Esophagus muscularis mucosa (tissue), 4 donors: ENCODE results near the gene CSNK1D. TPM values are rescaled to one million over a fixed set of nuclear protein-coding genes. Genes with fewer than 3 reads are reported as not detected.

Experiments used
- DNase-seq: peaks from one replicate; pipeline ENCODE4 v3.0.0-alpha.2; 2017; ENCODE audit errors: extremely low spot score
- H3K27ac ChIP-seq, 4 donors: fragments of 200-600 bp; sonication (generic); replicated peaks in 1 of 4; 1 replicate in 3 of 4; 2 replicates in 1 of 4; pipeline ENCODE4 v1.5.1; 2016 to 2019; ENCODE audit warnings: mild to moderate bottlenecking in 1 of 4
- H3K27me3 ChIP-seq, 4 donors: fragments of 200-600 bp; sonication (generic); one replicate each; pipeline versions ENCODE4 v1.5.1 to v1.6.0; 2016 to 2019
- H3K36me3 ChIP-seq, 4 donors: fragments of 200-600 bp; sonication (generic); one replicate each; pipeline ENCODE4 v1.5.1; 2016 to 2019
- H3K4me1 ChIP-seq, 4 donors: fragments of 200-600 bp; sonication (generic); one replicate each; pipeline ENCODE4 v1.5.1; 2016 to 2019
- H3K4me3 ChIP-seq, 4 donors: fragments of 200-600 bp; sonication (generic); 1 replicate in 2 of 4; 2 replicates in 2 of 4; pipeline ENCODE4 v1.5.1; 2016 to 2019; ENCODE audit warnings: mild to moderate bottlenecking in 4 of 4, moderate library complexity in 1 of 4
- H3K9me3 ChIP-seq, 4 donors: fragments of 200-600 bp; sonication (generic); 1 replicate in 3 of 4; 2 replicates in 1 of 4; pipeline ENCODE4 v1.5.1; 2016 to 2019
- EP300 ChIP-seq: sonication (generic); formaldehyde crosslinking; IDR thresholded peaks from one replicate; pipeline ENCODE4 v1.6.1; 2017; ENCODE audit warnings: antibody characterized with exemption
- POLR2A ChIP-seq: fragments of 450-650 bp; IDR thresholded peaks from one replicate; pipeline ENCODE4 v1.6.1; 2017; ENCODE audit warnings: antibody characterized with exemption, moderate library complexity, mild to moderate bottlenecking, low read depth
- POLR2AphosphoS5 ChIP-seq, 2 donors: sonication (generic); formaldehyde crosslinking; IDR thresholded peaks; one replicate each; pipeline ENCODE4 v1.6.1; 2017; ENCODE audit warnings: antibody characterized with exemption in 2 of 2
- WGBS: methylation state at CpG from one replicate; pipeline ENCODE4 v1.1.5; 2018; 5-methylcytosine and 5-hydroxymethylcytosine counted together
- intact Hi-C: fragments of 100-400 bp; cut with DNase I; formaldehyde crosslinking; loops from one replicate; pipeline ENCODE4 v1.15.1; 2023
- total RNA-seq, 4 donors: library from RNA; depleted of rRNA; stranded (reverse); fragments of >200 nt; gene quantifications; one replicate each; pipeline versions ENCODE4 v1.1.0 to v1.2.1, GENCODE V29; 2016
- TF ChIP-seq, protein P1 (sequence below), 3 experiments: fragments of 200-600 bp in 2 of 3; fragments of 450-650 bp in 1 of 3; sonication (generic) in 2 of 3; IDR thresholded peaks; one replicate each; pipeline ENCODE4 v1.5.1; 2017 to 2019; ENCODE audit warnings: antibody characterized with exemption in 3 of 3, mild to moderate bottlenecking in 2 of 3, moderate library complexity in 1 of 3

The CSNK1D gene
- total RNA-seq, 4 donors from 2014 or later: 47.2 to 65.5 (median 61.0) TPM

DNA sequence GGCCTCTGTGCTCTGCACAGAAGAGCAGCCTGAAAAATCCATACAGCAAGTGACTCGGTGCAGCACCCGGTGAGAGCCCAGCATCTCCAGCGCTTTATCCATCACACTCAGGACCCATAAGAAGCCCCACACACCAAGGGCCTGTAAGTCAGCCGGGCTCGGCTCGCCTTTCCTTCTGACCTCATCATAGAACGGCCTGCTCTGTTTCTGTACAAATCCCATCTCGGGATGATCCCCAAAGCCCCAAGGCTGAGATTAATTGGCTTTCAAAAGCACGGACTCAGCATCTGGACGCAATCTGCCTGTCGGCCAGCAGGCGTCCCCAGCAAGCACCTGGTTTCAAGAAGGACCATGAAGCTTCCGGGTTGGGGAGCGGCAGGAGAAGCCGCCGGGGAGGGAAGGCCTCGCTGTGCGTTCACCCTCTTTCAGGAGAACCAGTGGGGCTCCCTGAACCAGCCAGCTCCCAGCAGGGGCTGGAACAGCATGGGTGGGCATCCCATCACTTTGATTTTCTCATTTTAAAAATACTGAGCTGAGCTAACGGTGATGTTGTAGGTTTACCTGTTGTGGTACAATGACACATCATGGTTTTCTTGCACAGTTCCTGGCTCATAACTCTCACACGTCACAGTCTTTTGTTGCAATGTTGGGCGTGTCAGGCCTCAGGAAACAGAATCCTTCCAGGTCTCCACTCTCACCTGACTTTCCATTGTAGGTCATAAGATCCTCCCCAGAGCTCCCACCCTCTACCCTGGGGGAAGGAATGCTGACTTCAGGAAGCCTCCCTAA, 67.6 kb downstream of the CSNK1D start:
- peak overlapping the region; percentile 53 to 70 (median 62) for H3K27ac ChIP-seq
- H3K4me1 ChIP-seq: peaks cover 4 to 19% (median 15%) of the 10 kb centered on the region in 4 donors
- intact Hi-C loops: loop anchor here (1.0 kb wide), 1 partner anchor 115 kb away; no protein-coding TSS in a partner anchor
- TF ChIP-seq EP300 (no peak), POLR2AphosphoS5 (IDR thresholded peaks at IDR 0.05) (peak; percentile 78 to 79)
- TF ChIP-seq, protein P1, sequence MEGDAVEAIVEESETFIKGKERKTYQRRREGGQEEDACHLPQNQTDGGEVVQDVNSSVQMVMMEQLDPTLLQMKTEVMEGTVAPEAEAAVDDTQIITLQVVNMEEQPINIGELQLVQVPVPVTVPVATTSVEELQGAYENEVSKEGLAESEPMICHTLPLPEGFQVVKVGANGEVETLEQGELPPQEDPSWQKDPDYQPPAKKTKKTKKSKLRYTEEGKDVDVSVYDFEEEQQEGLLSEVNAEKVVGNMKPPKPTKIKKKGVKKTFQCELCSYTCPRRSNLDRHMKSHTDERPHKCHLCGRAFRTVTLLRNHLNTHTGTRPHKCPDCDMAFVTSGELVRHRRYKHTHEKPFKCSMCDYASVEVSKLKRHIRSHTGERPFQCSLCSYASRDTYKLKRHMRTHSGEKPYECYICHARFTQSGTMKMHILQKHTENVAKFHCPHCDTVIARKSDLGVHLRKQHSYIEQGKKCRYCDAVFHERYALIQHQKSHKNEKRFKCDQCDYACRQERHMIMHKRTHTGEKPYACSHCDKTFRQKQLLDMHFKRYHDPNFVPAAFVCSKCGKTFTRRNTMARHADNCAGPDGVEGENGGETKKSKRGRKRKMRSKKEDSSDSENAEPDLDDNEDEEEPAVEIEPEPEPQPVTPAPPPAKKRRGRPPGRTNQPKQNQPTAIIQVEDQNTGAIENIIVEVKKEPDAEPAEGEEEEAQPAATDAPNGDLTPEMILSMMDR (IDR thresholded peaks at IDR 0.05): peak; percentile 92 to 95 (median 95)
- no peaks in the 10 kb centered on the region for H3K9me3 ChIP-seq
- 25% methylated on average over 12 of the region's 21 CpGs for WGBS
- H3K36me3 ChIP-seq: peaks cover under 1 to 17% (median 6%) of the 10 kb centered on the region in 4 donors
- peak overlapping the region in 3 of 4 donors; percentile 11 to 16 (median 15) for H3K4me3 ChIP-seq
- DNase-seq: peak; percentile 94
- H3K27me3 ChIP-seq: no peaks in the 10 kb centered on the region

DNA sequence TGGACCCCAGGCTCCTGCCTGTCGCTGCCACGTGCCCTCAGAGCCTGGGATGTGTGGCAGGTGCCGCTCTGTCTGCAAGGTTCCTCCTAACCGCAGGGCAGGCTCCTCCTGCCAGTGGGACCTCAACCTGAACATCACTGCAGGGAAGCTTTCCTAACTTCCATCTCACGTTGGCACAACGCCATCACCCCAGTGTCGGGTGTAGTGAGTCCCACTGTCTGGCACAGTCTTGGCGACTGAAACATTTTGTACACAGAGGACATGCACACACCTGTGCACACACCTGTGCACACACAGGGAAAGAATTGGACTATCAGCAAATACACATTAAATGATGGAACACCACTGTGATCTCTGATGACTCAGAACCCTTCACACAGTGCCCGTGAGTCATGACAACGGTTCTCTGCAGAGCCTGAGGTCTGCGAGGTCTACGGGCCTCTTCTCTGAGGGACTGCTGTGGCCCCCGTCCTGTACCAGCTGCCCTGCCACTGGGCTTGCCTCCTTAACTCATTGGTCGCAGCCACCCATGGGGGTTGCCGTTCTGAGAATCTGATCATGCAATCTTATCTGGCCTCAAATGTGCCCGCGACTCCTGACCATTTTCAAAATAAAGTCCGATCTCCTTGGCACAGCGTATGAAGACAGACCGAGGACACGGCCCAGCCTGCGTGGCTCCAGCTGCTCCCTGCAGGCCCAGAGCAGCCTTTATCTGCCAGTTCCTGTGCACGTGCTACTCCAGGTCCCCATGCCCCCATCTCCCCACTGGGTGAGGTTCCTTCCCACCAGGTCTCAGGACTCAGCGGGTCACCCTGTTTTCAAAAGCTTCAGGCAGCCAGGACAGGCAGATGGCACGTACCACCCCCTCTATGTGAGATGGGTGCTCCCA, 68.4 kb downstream of the CSNK1D start:
- Histone ChIP-seq H3K36me3 (peaks cover 5 to 23% (median 12%) of the 10 kb centered on the region in 4 donors), H3K4me3 (no peak overlapping the region), H3K27me3 (no peaks in the 10 kb centered on the region), H3K9me3 (no peaks in the 10 kb centered on the region), H3K4me1 (peaks cover 4 to 18% (median 15%) of the 10 kb centered on the region in 4 donors), H3K27ac (peak overlapping the region in 3 of 4 donors; percentile 54 to 70 (median 69))
- TF ChIP-seq, protein P1 (IDR thresholded peaks at IDR 0.05): no peak
- TF ChIP-seq EP300 (no peak), POLR2A (no peak), POLR2AphosphoS5 (IDR thresholded peaks at IDR 0.05) (no peak)
- WGBS: 58% methylated on average over 25 of the region's 25 CpGs
- intact Hi-C loops: no loop called here
- no peak for DNase-seq

DNA sequence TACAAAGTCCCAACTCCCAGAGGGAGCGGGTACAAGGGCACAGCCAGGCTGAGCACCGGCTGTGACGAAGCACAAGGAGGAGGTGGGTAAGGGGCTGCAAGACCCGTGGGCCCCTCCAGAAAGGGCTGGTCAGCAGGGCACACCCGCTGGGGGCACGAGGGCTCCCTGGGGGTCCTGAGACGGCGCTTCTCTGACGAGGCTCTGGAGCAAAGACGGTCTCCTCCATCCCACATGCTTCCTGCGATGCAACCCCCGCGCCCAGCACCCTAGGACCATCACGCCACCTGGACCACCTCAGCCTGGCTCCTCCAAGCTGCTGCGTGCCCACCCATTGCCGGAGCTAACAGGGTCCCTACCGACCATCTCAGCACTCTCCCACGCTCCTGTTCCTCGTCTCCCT, 69.6 kb downstream of the CSNK1D start:
- intact Hi-C loops: no loop called here
- Histone ChIP-seq H3K27ac (no peak overlapping the region), H3K4me3 (no peak overlapping the region), H3K9me3 (no peaks in the 10 kb centered on the region), H3K36me3 (peaks cover 11 to 35% (median 15%) of the 10 kb centered on the region in 4 donors), H3K4me1 (peaks cover 4 to 18% (median 15%) of the 10 kb centered on the region in 4 donors), H3K27me3 (no peaks in the 10 kb centered on the region)
- no peak for DNase-seq
- 90% methylated on average over 17 of the region's 19 CpGs for WGBS
- TF ChIP-seq POLR2AphosphoS5 (IDR thresholded peaks at IDR 0.05) (no peak), POLR2A (no peak), EP300 (no peak)
- TF ChIP-seq, protein P1 (IDR thresholded peaks at IDR 0.05): no peak

DNA sequence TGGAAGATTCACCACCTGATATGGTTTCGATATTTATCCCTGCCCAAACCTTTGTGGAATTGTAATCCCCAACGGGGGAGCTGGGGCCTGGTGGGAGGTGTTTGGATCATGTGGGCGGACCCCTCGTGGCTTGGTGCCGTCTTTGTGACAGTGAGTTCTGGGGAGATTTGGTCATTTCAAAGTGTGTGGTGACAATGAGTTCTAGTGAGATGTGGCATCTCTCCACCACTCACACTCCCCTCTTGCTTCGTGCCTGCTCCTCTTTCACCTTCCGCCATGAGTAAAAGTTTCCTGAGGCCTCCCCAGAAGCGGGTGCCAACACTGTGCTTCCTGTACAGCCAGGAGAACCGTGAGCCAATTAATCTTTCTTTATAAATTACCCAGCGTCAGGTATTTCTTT, 70.5 kb downstream of the CSNK1D start:
- Histone ChIP-seq H3K36me3 (peaks cover 11 to 39% (median 18%) of the 10 kb centered on the region in 4 donors), H3K27me3 (no peaks in the 10 kb centered on the region), H3K4me1 (peaks cover 4 to 18% (median 15%) of the 10 kb centered on the region in 4 donors), H3K9me3 (no peaks in the 10 kb centered on the region), H3K4me3 (no peak overlapping the region), H3K27ac (no peak overlapping the region)
- TF ChIP-seq EP300 (no peak), POLR2A (no peak), POLR2AphosphoS5 (IDR thresholded peaks at IDR 0.05) (no peak)
- TF ChIP-seq, protein P1 (IDR thresholded peaks at IDR 0.05): no peak
- DNase-seq: no peak
- 77% methylated on average over 10 of the region's 10 CpGs for WGBS
- intact Hi-C loops: no loop called here
